Lung (tissue), 12 donors: ENCODE data around the gene FLNB. TPM values are rescaled to one million over a fixed set of nuclear protein-coding genes. Genes with fewer than 3 reads are reported as not detected.

Experiments
- ATAC-seq: fragments of 200-7000 bp; cut with Tn5 transposase; one replicate; pipeline ENCODE4 v1.9.1; 2020; ENCODE audit warnings: moderate number of reproducible peaks; ENCODE audit not compliant: insufficient read depth, low FRiP score
- DNase-seq, 3 donors: peaks; one replicate each; pipeline ENCODE4 v3.0.0-alpha.2; 2013 to 2017
- H3K27ac ChIP-seq, 2 donors: one replicate each; pipeline ENCODE4 v1.5.1; 2013; ENCODE audit warnings: mild to moderate bottlenecking in 2 of 2, moderate library complexity in 2 of 2, control low read depth in 1 of 2, inconsistent platforms in 1 of 2, low read depth in 1 of 2, low read length in 1 of 2
- H3K27me3 ChIP-seq, 3 donors: one replicate each; pipeline ENCODE4 v1.5.1; 2013; ENCODE audit warnings: low read length in 2 of 3; ENCODE audit not compliant: control insufficient read depth in 3 of 3, insufficient read depth in 3 of 3
- H3K36me3 ChIP-seq, 4 donors: one replicate each; pipeline ENCODE4 v1.5.1; 2013; ENCODE audit warnings: low read length in 4 of 4, mild to moderate bottlenecking in 1 of 4, moderate library complexity in 1 of 4; ENCODE audit not compliant: control insufficient read depth in 4 of 4, insufficient read depth in 4 of 4
- H3K4me1 ChIP-seq, 5 donors: one replicate each; pipeline ENCODE4 v1.5.1; 2013; ENCODE audit warnings: low read length in 5 of 5, mild to moderate bottlenecking in 2 of 5, moderate library complexity in 1 of 5; ENCODE audit not compliant: control insufficient read depth in 5 of 5, insufficient read depth in 5 of 5
- H3K4me3 ChIP-seq: one replicate; pipeline ENCODE4 v1.5.1; 2013; ENCODE audit warnings: mild to moderate bottlenecking, control low read depth, moderate library complexity
- H3K9ac ChIP-seq, 2 donors: one replicate each; pipeline ENCODE4 v1.5.1; 2013; ENCODE audit warnings: low read length in 2 of 2, control low read depth in 1 of 2; ENCODE audit not compliant: insufficient read depth in 1 of 2
- H3K9me3 ChIP-seq, 4 donors: one replicate each; pipeline ENCODE4 v1.5.1; 2013; ENCODE audit warnings: low read length in 3 of 4, mild to moderate bottlenecking in 1 of 4, moderate library complexity in 1 of 4; ENCODE audit not compliant: control insufficient read depth in 4 of 4, insufficient read depth in 3 of 4
- WGBS, 2 donors: extraction: QIAGEN DNeasy Blood & Tissue Kit; methylation state at CpG; one replicate each; pipeline ENCODE4 v1.1.7; 2013; 5-methylcytosine and 5-hydroxymethylcytosine counted together
- polyA plus RNA-seq, 2 donors: library from polyadenylated mRNA; stranded (reverse); fragments of 200-250 nt; gene quantifications; one replicate each; pipeline ENCODE4 v1.2.1, GENCODE V29; 2013
- total RNA-seq, 2 donors: library from RNA; depleted of rRNA in 1 of 2; stranded (reverse); fragments of >200 nt in 1 of 2; gene quantifications; one replicate each; pipeline ENCODE4 v1.2.1, GENCODE V29; 2014 to 2021
- TF ChIP-seq, protein P1 (sequence below): IDR thresholded peaks from 2 replicates; pipeline ENCODE4 v1.5.1; 2012; ENCODE audit warnings: mild to moderate bottlenecking; ENCODE audit errors: control extremely low read depth, extremely low read depth
- donor health status: control.
- donor health status: control.
- donor health status: Bipolar disorder and iron deficiency.
- donor health status: healthy.
- donor health status: DM: yes; HTN: yes; CAD: no.

FLNB gene
- total and polyA plus RNA-seq, 4 donors, result 32.4 to 122 (median 93.7) TPM

DNA sequence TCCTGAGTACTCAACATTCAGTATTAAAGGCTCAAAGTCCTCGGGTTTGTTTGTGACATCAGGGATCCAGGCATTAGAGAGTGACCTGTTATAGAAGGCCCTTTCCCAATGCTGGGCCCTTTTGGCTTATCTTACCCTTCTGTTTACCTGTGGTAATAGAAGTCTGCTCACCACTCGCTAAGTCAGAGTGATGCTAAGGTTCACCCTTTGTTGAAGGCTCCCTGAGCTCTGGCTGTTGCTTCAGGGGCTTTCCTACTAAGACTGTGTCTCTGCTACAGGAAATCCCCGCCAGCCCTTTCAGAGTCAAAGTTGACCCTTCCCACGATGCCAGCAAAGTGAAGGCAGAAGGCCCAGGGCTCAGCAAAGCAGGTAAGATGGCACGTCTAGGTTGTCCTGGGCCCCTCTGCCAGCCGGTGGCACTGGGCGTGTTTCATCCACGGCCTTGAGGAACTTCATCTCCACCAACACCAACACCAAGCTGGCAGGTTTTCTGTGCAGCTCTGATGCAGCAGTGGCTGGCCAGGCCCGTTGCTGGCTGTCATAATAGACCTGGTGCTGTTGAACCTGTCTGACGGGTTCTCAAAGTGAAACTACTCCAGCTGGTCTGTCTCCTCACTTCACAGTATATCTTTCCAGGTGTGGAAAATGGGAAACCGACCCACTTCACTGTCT lies 103.4 kb downstream of the FLNB start:
- Histone ChIP-seq H3K27ac (peak overlapping the region in 1 of 2 donors; percentile 77), H3K4me3 (no peak overlapping the region), H3K4me1 (peaks cover 0 to 16% (median 6%) of the 10 kb centered on the region in 5 donors), H3K27me3 (no peaks in the 10 kb centered on the region), H3K36me3 (peaks cover 11 to 35% (median 16%) of the 10 kb centered on the region in 4 donors), H3K9me3 (no peaks in the 10 kb centered on the region), H3K9ac (no peak overlapping the region)
- ATAC-seq, result no peak
- 68 to 84% methylated on average over 11 of the region's 11 CpGs for WGBS, 2 donors
- DNase-seq, result peak; percentile 59 to 85 (median 73)
- TF ChIP-seq, protein P1, sequence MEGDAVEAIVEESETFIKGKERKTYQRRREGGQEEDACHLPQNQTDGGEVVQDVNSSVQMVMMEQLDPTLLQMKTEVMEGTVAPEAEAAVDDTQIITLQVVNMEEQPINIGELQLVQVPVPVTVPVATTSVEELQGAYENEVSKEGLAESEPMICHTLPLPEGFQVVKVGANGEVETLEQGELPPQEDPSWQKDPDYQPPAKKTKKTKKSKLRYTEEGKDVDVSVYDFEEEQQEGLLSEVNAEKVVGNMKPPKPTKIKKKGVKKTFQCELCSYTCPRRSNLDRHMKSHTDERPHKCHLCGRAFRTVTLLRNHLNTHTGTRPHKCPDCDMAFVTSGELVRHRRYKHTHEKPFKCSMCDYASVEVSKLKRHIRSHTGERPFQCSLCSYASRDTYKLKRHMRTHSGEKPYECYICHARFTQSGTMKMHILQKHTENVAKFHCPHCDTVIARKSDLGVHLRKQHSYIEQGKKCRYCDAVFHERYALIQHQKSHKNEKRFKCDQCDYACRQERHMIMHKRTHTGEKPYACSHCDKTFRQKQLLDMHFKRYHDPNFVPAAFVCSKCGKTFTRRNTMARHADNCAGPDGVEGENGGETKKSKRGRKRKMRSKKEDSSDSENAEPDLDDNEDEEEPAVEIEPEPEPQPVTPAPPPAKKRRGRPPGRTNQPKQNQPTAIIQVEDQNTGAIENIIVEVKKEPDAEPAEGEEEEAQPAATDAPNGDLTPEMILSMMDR, result no peak

DNA sequence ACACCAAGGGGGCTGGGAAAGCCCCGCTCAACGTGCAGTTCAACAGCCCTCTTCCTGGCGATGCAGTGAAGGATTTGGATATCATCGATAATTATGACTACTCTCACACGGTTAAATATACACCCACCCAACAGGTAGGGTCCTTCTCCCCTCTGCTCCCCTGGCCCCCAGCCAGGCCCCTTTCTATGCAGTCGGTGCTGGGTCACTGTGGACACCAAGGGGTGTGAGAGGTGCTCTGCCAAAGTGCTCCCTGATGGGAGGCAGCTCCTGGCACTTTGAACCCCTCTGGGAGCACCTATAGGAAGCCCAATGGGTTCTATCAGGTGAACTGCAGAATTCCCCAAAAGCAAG lies 103.9 kb downstream of the FLNB start:
- DNase-seq (no peak), ATAC-seq (no peak)
- Histone ChIP-seq H3K27me3 (no peaks in the 10 kb centered on the region), H3K27ac (peak overlapping the region in 1 of 2 donors; percentile 28), H3K9me3 (no peaks in the 10 kb centered on the region), H3K9ac (no peak overlapping the region), H3K4me3 (no peak overlapping the region), H3K36me3 (peaks cover 11 to 32% (median 16%) of the 10 kb centered on the region in 4 donors), H3K4me1 (peaks cover 0 to 22% (median 10%) of the 10 kb centered on the region in 5 donors)
- WGBS, 2 donors, result 72 to 89% methylated on average over 6 of the region's 6 CpGs
- TF ChIP-seq, protein P1, result no peak

DNA sequence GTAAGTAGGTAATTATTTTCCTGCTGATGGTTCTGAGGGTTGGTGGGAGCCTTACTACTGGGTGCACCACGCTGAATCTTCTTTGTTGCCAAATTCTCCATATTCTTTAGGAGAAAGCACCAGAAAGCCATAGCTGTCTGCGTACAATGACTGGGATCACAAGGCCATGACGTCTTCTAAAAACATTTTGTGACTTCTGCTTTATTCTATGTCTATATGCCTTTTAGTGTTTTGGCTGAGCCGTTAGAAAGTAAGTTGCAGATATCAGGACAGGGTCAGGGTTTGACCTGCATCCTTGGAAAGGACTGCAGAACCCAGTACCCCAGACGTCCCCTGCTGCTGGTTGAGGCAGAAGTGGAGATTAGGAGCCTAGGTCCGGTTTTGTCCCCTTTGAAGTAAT lies 107.0 kb downstream of the FLNB start:
- TF ChIP-seq, protein P1, result no peak
- Histone ChIP-seq H3K9ac (no peak overlapping the region), H3K27ac (no peak overlapping the region), H3K27me3 (no peaks in the 10 kb centered on the region), H3K4me3 (no peak overlapping the region), H3K9me3 (no peaks in the 10 kb centered on the region), H3K4me1 (peaks cover 0 to 52% (median 22%) of the 10 kb centered on the region in 5 donors), H3K36me3 (peaks cover 3 to 32% (median 7%) of the 10 kb centered on the region in 4 donors)
- DNase-seq, result no peak
- 94 to 95% methylated on average over 6 of the region's 6 CpGs for WGBS, 2 donors
- no peak for ATAC-seq
